IPS-11a (cell line): ENCODE results near the gene LRRC4C.
"Not testable (repeated sequence)": the region's sequence is repeated elsewhere in the genome, so short reads cannot be mapped to it uniquely, and the experiment has no call there.

Source experiments
- H3K4me3 ChIP-seq: one replicate; pipeline ENCODE4 v1.5.1; 2013; ENCODE audit warnings: low read depth, low read length, control low read depth

LRRC4C gene

DNA sequence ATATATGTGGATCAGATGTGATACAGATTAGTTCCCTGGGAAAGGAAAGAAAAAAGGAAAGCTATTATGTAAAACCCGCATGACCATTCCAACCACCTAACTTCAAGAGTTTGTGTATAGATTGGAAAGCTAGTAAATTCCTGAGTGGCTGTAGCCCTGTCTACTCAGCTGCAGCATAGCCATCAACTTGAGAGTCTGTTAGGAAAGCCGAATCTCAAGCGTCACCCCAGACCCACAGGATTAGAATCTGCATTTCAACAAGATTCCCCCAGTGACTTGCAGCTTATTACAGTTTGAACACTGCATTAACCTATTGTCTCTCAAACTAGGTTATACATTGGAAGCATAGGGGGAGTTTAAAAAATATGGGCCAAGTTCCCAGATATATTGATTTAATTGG, 921.7 kb downstream of the LRRC4C start:
- H3K4me3 ChIP-seq: no peak overlapping the region

DNA sequence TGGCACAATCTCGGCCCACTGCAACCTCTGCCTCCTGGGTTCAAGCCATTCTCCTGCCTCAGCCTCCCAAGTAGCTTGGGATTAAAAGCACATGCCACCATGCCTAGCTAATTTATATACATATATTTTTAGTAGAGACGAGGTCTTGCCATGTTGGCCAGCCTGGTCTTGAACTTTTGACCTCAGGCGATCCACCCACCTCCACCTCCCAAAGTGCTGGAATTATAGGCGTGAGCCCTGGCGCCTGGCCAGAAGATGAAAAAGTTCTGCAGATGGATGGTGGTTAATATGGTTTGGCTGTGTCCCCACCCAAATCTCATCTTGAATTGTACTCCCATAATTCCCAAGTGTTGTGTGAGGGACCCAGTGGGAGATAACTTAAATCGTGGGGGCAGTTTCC, 937.4 kb downstream of the LRRC4C start:
- not testable (repeated sequence) for H3K4me3 ChIP-seq

GRCh38 chr11:40517122-40517521, 942.3 kb downstream of the LRRC4C start:
- H3K4me3 ChIP-seq: no peak overlapping the region

GRCh38 chr11:40514124-40514523, 945.3 kb downstream of the LRRC4C start:
- no peak overlapping the region for H3K4me3 ChIP-seq

GRCh38 chr11:40513281-40513680, 946.2 kb downstream of the LRRC4C start:
- no peak overlapping the region for H3K4me3 ChIP-seq

DNA sequence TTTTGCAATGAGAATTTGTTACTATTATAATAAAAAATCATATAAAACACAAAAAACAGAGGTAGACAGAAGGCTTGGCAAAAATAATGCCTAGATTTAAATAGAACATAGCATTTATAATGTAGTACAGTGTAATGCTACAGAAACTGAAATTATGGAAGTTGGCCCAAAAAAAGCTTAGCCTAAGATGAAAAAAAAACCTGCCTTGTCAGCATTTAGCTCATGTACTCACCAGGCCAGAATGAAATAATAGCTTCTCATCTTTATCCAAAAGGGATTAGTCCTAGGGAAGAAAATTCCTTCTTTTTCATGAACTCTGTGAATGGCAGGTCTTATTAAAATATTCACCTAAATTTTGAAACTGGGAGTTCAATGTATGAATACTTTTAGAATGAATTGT, 951.1 kb downstream of the LRRC4C start:
- no peak overlapping the region for H3K4me3 ChIP-seq

DNA sequence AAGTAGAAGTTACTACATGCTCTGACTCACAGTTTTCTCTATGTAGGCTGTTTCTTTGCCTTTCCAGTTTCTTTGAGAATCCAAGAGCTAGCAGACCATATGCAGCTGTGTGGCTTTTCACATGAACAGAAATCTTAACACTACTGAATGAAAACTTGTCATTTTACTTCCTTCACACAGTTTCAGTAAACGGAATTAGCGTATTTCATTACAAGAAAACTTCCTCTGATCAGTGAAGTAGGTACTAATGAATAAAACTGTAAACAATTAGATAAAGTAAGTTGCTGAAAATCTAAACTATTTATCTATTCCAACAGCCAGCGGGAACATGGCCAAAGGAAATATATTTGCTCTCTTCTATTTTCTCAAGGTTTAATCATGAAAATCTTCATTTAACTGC, 953.2 kb downstream of the LRRC4C start:
- no peak overlapping the region for H3K4me3 ChIP-seq

DNA sequence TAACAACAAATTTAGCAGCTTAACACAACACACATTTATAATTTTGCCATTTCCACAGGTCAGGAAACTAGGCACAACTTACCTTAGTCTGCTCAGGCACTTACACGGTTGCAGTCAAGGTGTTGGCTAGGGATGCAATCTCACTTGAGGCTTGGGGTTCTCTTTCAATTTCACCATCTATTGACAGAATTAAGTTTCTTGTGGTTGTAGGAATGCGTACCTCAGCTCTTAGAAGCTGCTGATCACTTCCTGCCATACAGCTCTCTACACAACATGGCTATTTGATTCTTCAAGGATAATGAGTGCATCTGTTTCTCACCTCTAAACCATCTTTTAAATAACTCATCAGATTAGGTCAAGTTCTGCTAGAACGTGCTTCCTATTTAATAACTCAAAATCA, 968.1 kb downstream of the LRRC4C start:
- no peak overlapping the region for H3K4me3 ChIP-seq

GRCh38 chr11:40467771-40468170, 991.7 kb downstream of the LRRC4C start:
- H3K4me3 ChIP-seq: no peak overlapping the region

DNA sequence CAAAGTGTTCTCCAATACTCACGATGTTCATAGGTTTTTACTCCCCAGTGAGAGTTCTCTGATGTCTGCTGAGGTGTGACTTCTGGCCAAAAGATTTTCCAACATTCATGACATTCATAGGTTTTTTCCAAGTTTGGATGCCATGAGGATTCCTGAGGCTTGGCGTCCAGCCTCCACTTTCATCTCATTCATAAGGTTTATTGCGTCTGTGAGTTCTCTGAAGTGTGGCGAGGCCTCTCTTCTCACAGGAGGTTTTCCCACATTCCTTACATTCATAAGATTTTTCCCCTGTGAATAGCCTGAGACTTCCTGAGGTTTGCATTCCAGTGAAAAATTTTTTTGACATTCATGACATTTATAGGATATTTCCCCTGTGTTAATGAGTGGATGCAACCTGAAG, 1014.1 kb downstream of the LRRC4C start:
- no peak overlapping the region for H3K4me3 ChIP-seq

DNA sequence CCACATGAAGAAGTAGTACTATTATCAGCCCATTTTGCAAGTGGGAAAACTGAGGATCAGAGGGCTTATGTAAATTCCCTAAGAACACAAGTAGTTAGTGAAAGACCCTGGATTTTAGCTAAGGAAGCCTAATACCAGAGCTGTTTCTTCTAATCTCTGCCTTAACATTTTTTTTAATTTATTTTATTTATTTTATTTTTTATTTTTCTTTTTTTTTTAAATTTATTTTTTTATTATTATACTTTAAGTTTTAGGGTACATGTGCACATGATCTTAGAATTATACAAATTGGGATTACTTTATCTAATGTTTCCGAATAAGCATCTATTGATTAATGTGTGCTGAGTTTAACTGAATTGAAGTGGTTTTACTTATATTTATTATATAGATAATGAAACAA, 1015.3 kb downstream of the LRRC4C start:
- H3K4me3 ChIP-seq: no peak overlapping the region

DNA sequence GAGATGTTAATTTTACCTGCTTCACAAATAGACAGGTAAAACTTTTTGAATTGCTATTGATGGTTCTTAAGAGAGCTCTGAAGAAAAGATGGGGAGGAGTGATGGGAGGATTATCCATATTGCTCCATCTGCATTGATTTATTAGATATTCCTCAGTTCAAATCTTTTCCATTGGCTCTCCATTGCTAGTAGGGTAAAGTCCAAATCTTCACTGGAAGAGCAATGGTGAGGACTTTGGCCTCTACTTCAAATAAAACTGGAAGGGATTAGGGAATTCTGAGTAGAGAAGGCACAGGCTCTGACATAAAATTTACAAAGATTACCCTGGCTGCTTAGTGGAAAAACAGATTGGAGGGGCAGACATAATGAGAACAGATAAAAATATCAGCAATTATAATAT, 1024.1 kb downstream of the LRRC4C start:
- no peak overlapping the region for H3K4me3 ChIP-seq

DNA sequence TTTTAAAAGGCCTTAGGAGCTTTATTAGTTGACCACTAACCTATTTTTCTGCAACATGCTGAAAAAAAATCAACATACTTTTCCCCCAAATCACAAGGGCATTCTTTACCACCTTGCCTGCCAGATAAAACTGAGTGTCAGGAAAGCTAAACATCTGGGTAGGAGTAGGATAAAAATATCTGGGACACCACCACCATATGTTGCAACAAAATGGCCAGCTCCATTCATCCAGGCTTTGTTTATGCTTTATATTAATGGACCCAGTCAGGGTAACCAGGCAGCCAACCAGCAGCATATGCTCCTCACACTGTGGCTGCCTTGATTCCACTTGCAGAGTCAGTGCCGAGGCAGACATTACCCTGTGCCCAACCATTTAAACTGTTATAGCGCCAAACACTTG, 1024.5 kb downstream of the LRRC4C start:
- H3K4me3 ChIP-seq: no peak overlapping the region

DNA sequence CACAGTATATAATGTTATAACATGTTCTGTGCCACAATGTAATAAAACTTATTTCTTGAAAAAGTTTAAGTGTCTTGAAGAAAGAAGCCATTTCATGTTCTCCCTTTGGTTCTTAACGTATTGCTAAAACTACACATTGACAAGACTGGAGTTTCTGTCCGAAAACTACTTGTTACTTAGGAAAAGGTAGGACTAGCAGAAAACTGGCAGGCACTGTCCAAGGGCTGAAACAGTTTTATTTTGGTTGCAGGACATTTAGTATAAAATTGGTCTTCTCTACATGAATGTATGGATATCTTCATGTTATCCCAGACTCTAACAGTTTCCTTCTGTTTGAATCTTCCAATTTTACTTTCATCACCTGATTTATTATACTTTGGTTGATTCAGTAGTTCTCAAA, 1027.1 kb downstream of the LRRC4C start:
- no peak overlapping the region for H3K4me3 ChIP-seq

- H3K4me3 ChIP-seq: no peak overlapping the region
Measured at GRCh38 chr11:40425168-40425567, 1034.3 kb downstream of the LRRC4C start.

GRCh38 chr11:40421208-40421981, 1038.1 kb downstream of the LRRC4C start:
- no peak overlapping the region for H3K4me3 ChIP-seq

DNA sequence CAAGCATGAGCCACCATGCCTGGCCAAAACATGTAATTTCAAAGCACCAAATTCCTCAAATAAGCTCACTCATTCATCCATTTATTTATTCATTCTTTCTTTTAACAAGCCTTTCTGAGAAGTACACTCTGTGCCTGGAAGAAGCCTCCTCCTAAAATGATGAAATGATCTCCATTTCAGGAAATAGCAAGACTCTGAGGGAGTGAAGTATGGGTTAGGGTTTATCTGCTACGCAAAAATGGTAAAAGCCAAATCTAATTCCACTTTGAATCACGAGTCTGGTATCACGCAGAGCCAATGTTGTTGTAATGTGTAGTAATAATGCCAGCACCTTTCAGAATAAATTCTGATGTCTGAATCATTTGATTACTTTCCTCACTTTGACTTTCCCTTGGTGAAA, 1041.8 kb downstream of the LRRC4C start:
- H3K4me3 ChIP-seq: no peak overlapping the region

GRCh38 chr11:40407355-40407754, 1052.1 kb downstream of the LRRC4C start:
- H3K4me3 ChIP-seq: no peak overlapping the region

- no peak overlapping the region for H3K4me3 ChIP-seq
Measured at GRCh38 chr11:40405614-40406013, 1053.8 kb downstream of the LRRC4C start.

GRCh38 chr11:40403321-40403720, 1056.1 kb downstream of the LRRC4C start:
- H3K4me3 ChIP-seq: no peak overlapping the region

GRCh38 chr11:40401132-40401853, 1058.2 kb downstream of the LRRC4C start:
- H3K4me3 ChIP-seq: no peak overlapping the region

GRCh38 chr11:40397141-40397540, 1062.3 kb downstream of the LRRC4C start:
- H3K4me3 ChIP-seq: no peak overlapping the region

DNA sequence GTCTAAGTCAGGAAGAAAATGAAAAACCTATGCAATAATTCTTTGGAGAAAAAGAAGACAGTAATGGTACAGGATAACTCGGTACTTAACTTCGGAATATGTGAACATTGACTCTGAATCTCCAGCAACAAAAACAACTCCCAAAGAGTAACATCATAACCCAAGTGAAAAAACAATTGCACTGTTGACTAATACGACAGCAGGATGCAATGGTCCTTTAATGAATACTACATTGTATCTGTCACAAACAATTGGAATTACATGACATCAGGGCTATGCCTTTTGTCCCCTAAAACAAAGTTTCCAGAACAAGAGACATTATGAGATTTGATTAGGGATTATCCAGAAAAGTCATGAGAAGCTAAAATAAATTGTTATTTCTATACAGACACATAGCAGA, 1065.9 kb downstream of the LRRC4C start:
- H3K4me3 ChIP-seq: no peak overlapping the region
